Loucy (cell line): ENCODE measurements around the gene ESPL1.

Experiments
- H2AFZ ChIP-seq: fragments of 200-600 bp; sonication (generic); 2 replicates; pipeline ENCODE4 v1.6.0; 2016; ENCODE audit warnings: antibody characterized with exemption, mild to moderate bottlenecking, low read length, moderate library complexity
- H3F3A ChIP-seq: fragments of 200-600 bp; 2 replicates; pipeline ENCODE4 v1.6.0; 2016; ENCODE audit warnings: antibody characterized with exemption, low read depth, mild to moderate bottlenecking
- H3K27me3 ChIP-seq: fragments of 200-600 bp; sonication (generic); 2 replicates; pipeline ENCODE4 v1.6.1; 2014; ENCODE audit warnings: low read length, mild to moderate bottlenecking; ENCODE audit not compliant: insufficient read depth, poor library complexity, severe bottlenecking
- H3K36me3 ChIP-seq: fragments of 200-600 bp; sonication (generic); 2 replicates; pipeline ENCODE4 v1.6.1; 2016; ENCODE audit warnings: low read length; ENCODE audit not compliant: insufficient read depth
- H3K4me1 ChIP-seq: fragments of 200-600 bp; sonication (generic); 2 replicates; pipeline ENCODE4 v1.5.1; 2014; ENCODE audit warnings: low read length, mild to moderate bottlenecking; ENCODE audit not compliant: insufficient read depth, poor library complexity, severe bottlenecking
- H3K4me2 ChIP-seq: fragments of 200-600 bp; sonication (generic); 2 replicates; pipeline ENCODE4 v1.6.0; 2014; ENCODE audit warnings: antibody characterized with exemption, low read length, low read depth, mild to moderate bottlenecking; ENCODE audit not compliant: poor library complexity, severe bottlenecking
- H3K4me3 ChIP-seq: fragments of 200-600 bp; sonication (generic); 2 replicates; pipeline ENCODE4 v1.5.1; 2014; ENCODE audit warnings: low read length, mild to moderate bottlenecking, mixed read lengths; ENCODE audit not compliant: poor library complexity, severe bottlenecking
- H3K79me2 ChIP-seq: fragments of 200-600 bp; sonication (generic); 2 replicates; pipeline ENCODE4 v1.6.1; 2014; ENCODE audit warnings: low read length; ENCODE audit not compliant: insufficient read depth
- H3K9ac ChIP-seq: fragments of 200-600 bp; sonication (generic); 2 replicates; pipeline ENCODE4 v1.6.0; 2014; ENCODE audit warnings: mild to moderate bottlenecking, low read depth, low read length, moderate library complexity; ENCODE audit not compliant: poor library complexity, severe bottlenecking
- H3K9me2 ChIP-seq: fragments of 200-600 bp; sonication (generic); replicated peaks from 2 replicates; pipeline ENCODE4 v1.6.1; 2016; ENCODE audit warnings: low read depth, low read length, mixed read lengths
- H3K9me3 ChIP-seq: fragments of 200-600 bp; sonication (generic); 2 replicates; pipeline ENCODE4 v1.6.1; 2014; ENCODE audit warnings: mild to moderate bottlenecking, antibody characterized with exemption, low read length, low read depth; ENCODE audit not compliant: insufficient read depth
- H4K20me1 ChIP-seq: fragments of 200-600 bp; sonication (generic); 2 replicates; pipeline ENCODE4 v1.6.0; 2014; ENCODE audit warnings: antibody characterized with exemption, low read length, mild to moderate bottlenecking; ENCODE audit not compliant: insufficient read depth, poor library complexity, severe bottlenecking
- CTCF ChIP-seq: fragments of 200-600 bp; sonication (generic); conservative IDR thresholded peaks from 2 replicates; pipeline ENCODE4 v1.5.1; 2014; ENCODE audit warnings: mild to moderate bottlenecking, antibody characterized with exemption, low read length
- EZH2phosphoT487 ChIP-seq: fragments of 200-600 bp; IDR thresholded peaks from 2 replicates; pipeline ENCODE4 v1.6.1; 2018; ENCODE audit warnings: antibody characterized with exemption, mild to moderate bottlenecking, moderate library complexity, borderline replicate concordance

The ESPL1 gene

GRCh38 chr12:53234271-53234914, 33.7 kb upstream of the ESPL1 start:
- H3K4me3 ChIP-seq = no peak overlapping the region
- no peaks in the 10 kb centered on the region for H3K79me2 ChIP-seq
- no peak for TF ChIP-seq EZH2phosphoT487
- no peak for TF ChIP-seq CTCF
- no peaks in the 10 kb centered on the region for H3K9me3 ChIP-seq
- no peak overlapping the region for H3K9ac ChIP-seq
- no peaks in the 10 kb centered on the region for H3K36me3 ChIP-seq
- no peaks in the 10 kb centered on the region for H4K20me1 ChIP-seq
- no peaks in the 10 kb centered on the region for H3K27me3 ChIP-seq
- no peaks in the 10 kb centered on the region; the same call in 1 of the 2 replicates for H3F3A ChIP-seq
- no peak overlapping the region for H2AFZ ChIP-seq
- peaks cover 22% of the 10 kb centered on the region for H3K4me1 ChIP-seq
- H3K9me2 ChIP-seq = no peaks in the 10 kb centered on the region
- no peak overlapping the region for H3K4me2 ChIP-seq

- TF ChIP-seq EZH2phosphoT487 (no peak), CTCF (no peak)
- no peak overlapping the region for H3K4me2 ChIP-seq
Measured at GRCh38 chr12:53235164-53235563, 32.9 kb upstream of the ESPL1 start.

GRCh38 chr12:53235742-53236442, 32.2 kb upstream of the ESPL1 start:
- TF ChIP-seq EZH2phosphoT487 = no peak
- no peaks in the 10 kb centered on the region for H3K36me3 ChIP-seq
- H3F3A ChIP-seq = no peaks in the 10 kb centered on the region; the same call in 1 of the 2 replicates
- no peaks in the 10 kb centered on the region for H3K9me3 ChIP-seq
- H3K4me2 ChIP-seq = no peak overlapping the region
- no peaks in the 10 kb centered on the region for H4K20me1 ChIP-seq
- peaks cover 22% of the 10 kb centered on the region for H3K4me1 ChIP-seq
- no peaks in the 10 kb centered on the region for H3K9me2 ChIP-seq
- H2AFZ ChIP-seq = no peak overlapping the region
- H3K4me3 ChIP-seq = no peak overlapping the region
- H3K27me3 ChIP-seq = no peaks in the 10 kb centered on the region
- no peaks in the 10 kb centered on the region for H3K79me2 ChIP-seq
- no peak overlapping the region for H3K9ac ChIP-seq

More at GRCh38 chr12:53235164-53235563, 32.9 kb upstream of the ESPL1 start:
- no peaks in the 10 kb centered on the region for H3K9me2 ChIP-seq
- H4K20me1 ChIP-seq = no peaks in the 10 kb centered on the region
- no peaks in the 10 kb centered on the region for H3K36me3 ChIP-seq
- H3K27me3 ChIP-seq = no peaks in the 10 kb centered on the region
- H3K79me2 ChIP-seq = no peaks in the 10 kb centered on the region
- peaks cover 22% of the 10 kb centered on the region for H3K4me1 ChIP-seq
- H3K4me3 ChIP-seq = no peak overlapping the region
- no peaks in the 10 kb centered on the region; the same call in 1 of the 2 replicates for H3F3A ChIP-seq
- no peaks in the 10 kb centered on the region for H3K9me3 ChIP-seq
- no peak overlapping the region for H3K9ac ChIP-seq
- H2AFZ ChIP-seq = no peak overlapping the region
